H9 (cell line): ENCODE data around the gene PAAF1. TPM values are rescaled to one million over a fixed set of nuclear protein-coding genes. Genes with fewer than 3 reads are reported as not detected.

ENCODE experiments used
- DNase-seq: peaks from one replicate; pipeline ENCODE4 v3.0.0-alpha.2; 2017
- H2AFZ ChIP-seq: one replicate; pipeline ENCODE4 v1.6.1; 2013; ENCODE audit warnings: mild to moderate bottlenecking, low read length, control low read depth, moderate library complexity
- H2AK5ac ChIP-seq: 2 replicates; pipeline ENCODE4 v1.6.1; 2013; ENCODE audit warnings: low read length, control low read depth, mixed read lengths; ENCODE audit not compliant: insufficient read length
- H2BK120ac ChIP-seq: one replicate; pipeline ENCODE4 v1.6.1; 2013; ENCODE audit warnings: low read depth, mild to moderate bottlenecking, low read length, control low read depth, inconsistent platforms; ENCODE audit not compliant: poor library complexity, severe bottlenecking
- H2BK12ac ChIP-seq: 2 replicates; pipeline ENCODE4 v1.6.1; 2013; ENCODE audit warnings: low read length, control low read depth, mixed read lengths, low read depth; ENCODE audit not compliant: insufficient read length
- H2BK15ac ChIP-seq: 2 replicates; pipeline ENCODE4 v1.6.1; 2013; ENCODE audit warnings: low read depth, low read length, control low read depth
- H2BK20ac ChIP-seq: one replicate; pipeline ENCODE4 v1.6.1; 2013; ENCODE audit warnings: low read depth, mild to moderate bottlenecking, low read length, control low read depth, inconsistent platforms; ENCODE audit not compliant: poor library complexity, severe bottlenecking
- H2BK5ac ChIP-seq: 2 replicates; pipeline ENCODE4 v1.6.1; 2013; ENCODE audit warnings: low read length, control low read depth, mixed read lengths; ENCODE audit not compliant: insufficient read length
- H3K14ac ChIP-seq: 2 replicates; pipeline ENCODE4 v1.6.1; 2013; ENCODE audit warnings: low read length, control low read depth; ENCODE audit not compliant: insufficient read depth
- H3K18ac ChIP-seq: 2 replicates; pipeline ENCODE4 v1.6.1; 2013; ENCODE audit warnings: low read depth, mild to moderate bottlenecking, mixed read lengths, low read length, control low read depth; ENCODE audit not compliant: insufficient read length
- H3K23ac ChIP-seq: 2 replicates; pipeline ENCODE4 v1.6.1; 2013; ENCODE audit warnings: low read length, control low read depth, mixed read lengths, low read depth; ENCODE audit not compliant: insufficient read length
- H3K23me2 ChIP-seq: 2 replicates; pipeline ENCODE4 v1.6.1; 2013; ENCODE audit warnings: low read depth, mild to moderate bottlenecking, mixed read lengths, low read length, control low read depth; ENCODE audit not compliant: insufficient read length, poor library complexity, severe bottlenecking
- H3K27ac ChIP-seq: 2 replicates; pipeline ENCODE4 v1.5.1; 2013; ENCODE audit warnings: low read length, control low read depth, mixed read lengths, low read depth; ENCODE audit not compliant: insufficient read length
- H3K27me3 ChIP-seq: 2 replicates; pipeline ENCODE4 v1.6.1; 2013; ENCODE audit warnings: low read length, control low read depth, inconsistent platforms; ENCODE audit not compliant: insufficient read depth
- H3K4ac ChIP-seq: 2 replicates; pipeline ENCODE4 v1.6.1; 2013; ENCODE audit warnings: low read depth, mild to moderate bottlenecking, control low read depth, inconsistent platforms, low read length, moderate library complexity
- H3K4me1 ChIP-seq: 2 replicates; pipeline ENCODE4 v1.6.1; 2013; ENCODE audit warnings: low read length, control low read depth, inconsistent platforms; ENCODE audit not compliant: insufficient read depth
- H3K4me2 ChIP-seq: 2 replicates; pipeline ENCODE4 v1.6.1; 2013; ENCODE audit warnings: low read length, control low read depth, mixed read lengths; ENCODE audit not compliant: insufficient read length, insufficient read depth
- H3K56ac ChIP-seq: 2 replicates; pipeline ENCODE4 v1.6.1; 2013; ENCODE audit warnings: low read depth, mild to moderate bottlenecking, mixed read lengths, low read length, control low read depth; ENCODE audit not compliant: insufficient read length
- H3K79me1 ChIP-seq: 2 replicates; pipeline ENCODE4 v1.6.1; 2013; ENCODE audit warnings: low read depth, mild to moderate bottlenecking, moderate library complexity, low read length, control low read depth, inconsistent platforms; ENCODE audit not compliant: insufficient read depth, poor library complexity, severe bottlenecking
- H3K79me2 ChIP-seq: 2 replicates; pipeline ENCODE4 v1.6.1; 2013; ENCODE audit warnings: low read length, control low read depth, inconsistent platforms; ENCODE audit not compliant: insufficient read depth
- H3K9ac ChIP-seq: 2 replicates; pipeline ENCODE4 v1.6.1; 2013; ENCODE audit warnings: low read length, control low read depth, mixed read lengths; ENCODE audit not compliant: insufficient read length; ENCODE audit errors: extremely low read depth
- H3K9me3 ChIP-seq: one replicate; pipeline ENCODE4 v1.6.1; 2013; ENCODE audit warnings: low read depth, low read length, inconsistent platforms; ENCODE audit not compliant: control insufficient read depth
- H3T11ph ChIP-seq: one replicate; pipeline ENCODE4 v1.6.1; 2013; ENCODE audit warnings: mild to moderate bottlenecking, low read length, control low read depth, inconsistent platforms
- H4K20me1 ChIP-seq: one replicate; pipeline ENCODE4 v1.6.1; 2013; ENCODE audit not compliant: control insufficient read depth, insufficient read length, insufficient read depth
- H4K5ac ChIP-seq: 2 replicates; pipeline ENCODE4 v1.6.1; 2013; ENCODE audit warnings: low read depth, mild to moderate bottlenecking, mixed read lengths, low read length, control low read depth; ENCODE audit not compliant: insufficient read length
- H4K8ac ChIP-seq: replicated peaks from 2 replicates; pipeline ENCODE4 v1.6.1; 2013; ENCODE audit warnings: low read length, control low read depth, mixed read lengths, low read depth; ENCODE audit not compliant: insufficient read length
- H4K91ac ChIP-seq: 2 replicates; pipeline ENCODE4 v1.6.1; 2013; ENCODE audit warnings: low read depth, mild to moderate bottlenecking, moderate library complexity, mixed read lengths, low read length, control low read depth; ENCODE audit not compliant: insufficient read length
- H3K27ac Mint-ChIP-seq, 3 experiments: 2 replicates in 2 of 3; 3 replicates in 1 of 3; pipeline ENCODE4 v1.8.0; 2020 to 2021; ENCODE audit warnings: mixed read lengths in 3 of 3, mild to moderate bottlenecking in 1 of 3, moderate library complexity in 1 of 3
- H3K27me3 Mint-ChIP-seq: 2 replicates; pipeline ENCODE4 v1.8.0; 2021; ENCODE audit warnings: low read depth, mild to moderate bottlenecking, moderate library complexity, mixed read lengths
- H3K36me3 Mint-ChIP-seq, 3 experiments: 2 replicates in 2 of 3; 3 replicates in 1 of 3; pipeline ENCODE4 v1.8.0; 2020 to 2021; ENCODE audit warnings: low read depth in 3 of 3, mixed read lengths in 3 of 3; ENCODE audit not compliant: insufficient read depth in 1 of 3
- H3K4me1 Mint-ChIP-seq, 2 experiments: 2 replicates each; pipeline ENCODE4 v1.8.0; 2020; ENCODE audit warnings: mixed read lengths in 2 of 2
- H3K4me3 Mint-ChIP-seq, 2 experiments: 2 replicates in 1 of 2; 3 replicates in 1 of 2; pipeline ENCODE4 v1.8.0; 2020 to 2021; ENCODE audit warnings: mild to moderate bottlenecking in 2 of 2, mixed read lengths in 2 of 2, moderate library complexity in 1 of 2
- H3K9me3 Mint-ChIP-seq, 2 experiments: 2 replicates in 1 of 2; 3 replicates in 1 of 2; pipeline ENCODE4 v1.8.0; 2020; ENCODE audit warnings: mild to moderate bottlenecking in 2 of 2, mixed read lengths in 2 of 2, moderate library complexity in 1 of 2
- CTCF ChIP-seq: fragments of 200-600 bp; sonication (generic); conservative IDR thresholded peaks from 3 replicates; pipeline ENCODE4 v1.8.0; 2021; ENCODE audit warnings: antibody characterized with exemption, mild to moderate bottlenecking
- WGBS: extraction: QIAGEN DNeasy Blood & Tissue Kit; methylation state at CpG from one replicate; pipeline ENCODE4 v1.1.7; 2013; ENCODE audit warnings: missing lambda C conversion rate, low lambda C conversion rate, mixed read lengths; ENCODE audit not compliant: insufficient read length; ENCODE audit errors: extremely low coverage; 5-methylcytosine and 5-hydroxymethylcytosine counted together
- total RNA-seq: library from RNA; stranded (reverse); gene quantifications from 2 replicates; pipeline ENCODE4 v1.2.1, GENCODE V29; 2021

Gene PAAF1
- total RNA-seq, 1 experiment from 2014 or later, result 24.3 TPM

- Mint-ChIP-seq H3K27me3 (peaks cover 3% of the 10 kb centered on the region; the same call in 1 of the 2 replicates), H3K4me3 (no peak overlapping the region), H3K9me3 (peaks cover 17 to 19% of the 10 kb centered on the region in 2 experiments), H3K27ac (no peak overlapping the region), H3K4me1 (no peaks in the 10 kb centered on the region), H3K36me3 (peaks cover 7 to 19% (median 12%) of the 10 kb centered on the region in 3 experiments; a peak in 6 of 7 replicates)
- no peak overlapping the region for H2AK5ac ChIP-seq
- no peak overlapping the region for H3K23ac ChIP-seq
- no peaks in the 10 kb centered on the region for H3K27me3 ChIP-seq
- H3K23me2 ChIP-seq, result no peaks in the 10 kb centered on the region
- no peak overlapping the region for H2AFZ ChIP-seq
- H4K8ac ChIP-seq, result no peak overlapping the region
- no peak overlapping the region for H3K4me2 ChIP-seq
- H3K27ac ChIP-seq, result no peak overlapping the region
- H2BK15ac ChIP-seq, result no peak overlapping the region
- no peaks in the 10 kb centered on the region for H3K79me1 ChIP-seq
- WGBS, result no CpG with 5 or more reads among the region's 10 CpGs
- H4K91ac ChIP-seq, result no peak overlapping the region
- no peak overlapping the region for H4K5ac ChIP-seq
- H3K4ac ChIP-seq, result no peak overlapping the region
- H3K18ac ChIP-seq, result no peak overlapping the region
- H2BK120ac ChIP-seq, result no peak overlapping the region
- H4K20me1 ChIP-seq, result no peaks in the 10 kb centered on the region
- peaks cover 11% of the 10 kb centered on the region for H3K9me3 ChIP-seq
- no peak overlapping the region for H2BK20ac ChIP-seq
- H3K56ac ChIP-seq, result no peak overlapping the region
- H2BK5ac ChIP-seq, result no peak overlapping the region
- H3K4me1 ChIP-seq, result no peaks in the 10 kb centered on the region
- no peak overlapping the region for H3K9ac ChIP-seq
- H2BK12ac ChIP-seq, result no peak overlapping the region
- DNase-seq, result no peak
- no peak for TF ChIP-seq CTCF
- H3K14ac ChIP-seq, result no peak overlapping the region
- no peaks in the 10 kb centered on the region for H3K79me2 ChIP-seq
- no peak overlapping the region for H3T11ph ChIP-seq
Measured at GRCh38 chr11:73944901-73945300, 68.1 kb downstream of the PAAF1 start.
